Measurements from ENCODE around the gene CDK17.

Gene CDK17

GRCh38 chr12:96285158-96285557, 115.1 kb downstream of the CDK17 start:
- DNase-seq: no peak
- intact Hi-C loops (cut with DNase I): no loop called here

- DNase-seq: no peak
- intact Hi-C loops (cut with DNase I): no loop called here
These were observed 125.9 kb downstream of the CDK17 start for GRCh38 chr12:96274331-96274730.

GRCh38 chr12:96271469-96272199, 128.6 kb downstream of the CDK17 start:
- intact Hi-C loops (cut with DNase I): no loop called here
- no peak for DNase-seq

- no peak for DNase-seq
- intact Hi-C loops (cut with DNase I): no loop called here
These were observed 134.0 kb downstream of the CDK17 start for GRCh38 chr12:96266238-96266637.

- intact Hi-C loops (cut with DNase I): no loop called here
- DNase-seq: no peak
These were observed 134.4 kb downstream of the CDK17 start for GRCh38 chr12:96265836-96266235.

- DNase-seq: no peak
- intact Hi-C loops (cut with DNase I): no loop called here
These were observed 134.8 kb downstream of the CDK17 start for GRCh38 chr12:96265400-96265799.

- intact Hi-C loops (cut with DNase I): no loop called here
- DNase-seq: peak in 4 of 10 donors; percentile 41 to 85 (median 66)
These were observed 136.8 kb downstream of the CDK17 start for GRCh38 chr12:96263449-96263902.

GRCh38 chr12:96261557-96261956, 138.7 kb downstream of the CDK17 start:
- no peak for DNase-seq
- intact Hi-C loops (cut with DNase I): no loop called here

- DNase-seq: no peak
- intact Hi-C loops (cut with DNase I): no loop called here
These were observed 139.6 kb downstream of the CDK17 start for GRCh38 chr12:96260644-96261043.

GRCh38 chr12:96260231-96260630, 140.0 kb downstream of the CDK17 start:
- intact Hi-C loops (cut with DNase I): no loop called here
- DNase-seq: no peak

- intact Hi-C loops (cut with DNase I): no loop called here
- peak in 3 of 10 donors; percentile 18 to 75 (median 71) for DNase-seq
These were observed 141.9 kb downstream of the CDK17 start for GRCh38 chr12:96258104-96258961.

- intact Hi-C loops (cut with DNase I): no loop called here
- DNase-seq: no peak
These were observed 142.6 kb downstream of the CDK17 start for GRCh38 chr12:96257550-96258103.

- DNase-seq: peak in 2 of 10 donors; percentile 69 to 78
- intact Hi-C loops (cut with DNase I): no loop called here
These were observed 143.4 kb downstream of the CDK17 start for GRCh38 chr12:96256672-96257361.

GRCh38 chr12:96255077-96255476, 145.2 kb downstream of the CDK17 start:
- peak in 1 of 10 donors; percentile 65 for DNase-seq

GRCh38 chr12:96250119-96250685, 150.0 kb downstream of the CDK17 start:
- intact Hi-C loops (cut with DNase I): no loop called here
- no peak for DNase-seq

More at GRCh38 chr12:96255077-96255476, 145.2 kb downstream of the CDK17 start:
- intact Hi-C loops (cut with DNase I): no loop called here

GRCh38 chr12:96249196-96250118, 150.8 kb downstream of the CDK17 start:
- intact Hi-C loops (cut with DNase I): no loop called here
- DNase-seq: peak in 2 of 10 donors; percentile 44 to 76

GRCh38 chr12:96248136-96248931, 151.9 kb downstream of the CDK17 start:
- intact Hi-C loops (cut with DNase I): no loop called here
- peak in 6 of 10 donors; percentile 26 to 89 (median 64) for DNase-seq

GRCh38 chr12:96247563-96247962, 152.7 kb downstream of the CDK17 start:
- intact Hi-C loops (cut with DNase I): no loop called here
- no peak for DNase-seq

All from posterior cingulate gyrus (tissue), 11 donors.